Peyer's patch (tissue), 4 donors: ENCODE results near the gene MAPK6. TPM values are rescaled to one million over a fixed set of nuclear protein-coding genes. Genes with fewer than 3 reads are reported as not detected.

Source experiments
- DNase-seq, 3 donors: peaks; one replicate each; pipeline ENCODE4 v3.0.0-alpha.2; 2017 to 2019
- H3K27ac ChIP-seq, 4 donors: fragments of 200-600 bp; sonication (generic); one replicate each; pipeline ENCODE4 v1.5.1; 2016 to 2019
- H3K27me3 ChIP-seq, 2 donors: fragments of 200-600 bp; sonication (generic); one replicate each; pipeline ENCODE4 v1.5.1; 2019
- H3K36me3 ChIP-seq, 3 donors: fragments of 200-600 bp; sonication (generic); one replicate each; pipeline ENCODE4 v1.5.1; 2016 to 2019
- H3K4me1 ChIP-seq, 4 donors: fragments of 200-600 bp; sonication (generic); one replicate each; pipeline ENCODE4 v1.5.1; 2016 to 2019
- H3K4me3 ChIP-seq, 4 donors: fragments of 200-600 bp; sonication (generic); 1 replicate in 3 of 4; 2 replicates in 1 of 4; pipeline ENCODE4 v1.5.1; 2016 to 2019; ENCODE audit warnings: mild to moderate bottlenecking in 1 of 4
- H3K9me3 ChIP-seq, 4 donors: fragments of 200-600 bp; sonication (generic); one replicate each; pipeline ENCODE4 v1.5.1; 2016 to 2019; ENCODE audit warnings: mild to moderate bottlenecking in 1 of 4
- POLR2A ChIP-seq, 2 donors: fragments of 450-650 bp; IDR thresholded peaks; one replicate each; pipeline ENCODE4 v1.5.1; 2017; ENCODE audit warnings: antibody characterized with exemption in 2 of 2, mild to moderate bottlenecking in 2 of 2, moderate library complexity in 2 of 2
- total RNA-seq, 4 donors: library from RNA; depleted of rRNA; stranded (reverse); fragments of >200 nt; gene quantifications; one replicate each; pipeline ENCODE4 v1.1.0, GENCODE V29; 2016
- TF ChIP-seq, protein P1 (sequence below), 6 experiments: fragments of 450-650 bp in 4 of 6; fragments of 200-600 bp in 2 of 6; sonication (generic) in 1 of 6; IDR thresholded peaks; one replicate each; pipeline ENCODE4 v1.5.1; 2017 to 2019; ENCODE audit warnings: antibody characterized with exemption in 6 of 6, mild to moderate bottlenecking in 3 of 6, moderate library complexity in 1 of 6

MAPK6 gene
- total RNA-seq, 4 donors from 2014 or later = 41.3 to 112 (median 72.3) TPM

DNA sequence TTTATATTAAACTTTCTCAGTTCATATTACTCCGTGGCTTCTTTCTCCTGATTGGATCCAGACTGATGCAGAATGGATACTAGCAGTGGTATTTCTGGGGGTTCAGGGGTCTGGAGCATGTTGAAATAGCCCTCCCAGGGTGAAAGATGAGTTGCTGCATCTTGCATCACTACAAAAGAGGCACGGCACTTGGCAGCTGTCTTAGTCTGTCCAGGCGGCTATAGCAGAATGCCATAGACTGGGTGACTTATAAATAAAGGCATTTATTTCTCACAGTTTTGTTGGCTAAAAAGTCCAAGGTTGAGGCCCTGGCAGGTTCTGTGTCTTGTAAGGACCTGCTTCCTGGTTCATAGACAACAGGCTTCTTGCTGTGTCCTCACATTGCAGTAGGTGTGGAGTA, 94.2 kb downstream of the MAPK6 start:
- Histone ChIP-seq H3K4me3 (no peak overlapping the region), H3K4me1 (peaks cover 2 to 27% (median 9%) of the 10 kb centered on the region in 4 donors), H3K9me3 (no peaks in the 10 kb centered on the region), H3K27ac (no peak overlapping the region), H3K27me3 (no peaks in the 10 kb centered on the region), H3K36me3 (no peaks in the 10 kb centered on the region)
- TF ChIP-seq, protein P1, sequence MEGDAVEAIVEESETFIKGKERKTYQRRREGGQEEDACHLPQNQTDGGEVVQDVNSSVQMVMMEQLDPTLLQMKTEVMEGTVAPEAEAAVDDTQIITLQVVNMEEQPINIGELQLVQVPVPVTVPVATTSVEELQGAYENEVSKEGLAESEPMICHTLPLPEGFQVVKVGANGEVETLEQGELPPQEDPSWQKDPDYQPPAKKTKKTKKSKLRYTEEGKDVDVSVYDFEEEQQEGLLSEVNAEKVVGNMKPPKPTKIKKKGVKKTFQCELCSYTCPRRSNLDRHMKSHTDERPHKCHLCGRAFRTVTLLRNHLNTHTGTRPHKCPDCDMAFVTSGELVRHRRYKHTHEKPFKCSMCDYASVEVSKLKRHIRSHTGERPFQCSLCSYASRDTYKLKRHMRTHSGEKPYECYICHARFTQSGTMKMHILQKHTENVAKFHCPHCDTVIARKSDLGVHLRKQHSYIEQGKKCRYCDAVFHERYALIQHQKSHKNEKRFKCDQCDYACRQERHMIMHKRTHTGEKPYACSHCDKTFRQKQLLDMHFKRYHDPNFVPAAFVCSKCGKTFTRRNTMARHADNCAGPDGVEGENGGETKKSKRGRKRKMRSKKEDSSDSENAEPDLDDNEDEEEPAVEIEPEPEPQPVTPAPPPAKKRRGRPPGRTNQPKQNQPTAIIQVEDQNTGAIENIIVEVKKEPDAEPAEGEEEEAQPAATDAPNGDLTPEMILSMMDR (IDR thresholded peaks at IDR 0.05) = no peak
- TF ChIP-seq POLR2A (IDR thresholded peaks at IDR 0.05) = no peak
- no peak for DNase-seq

DNA sequence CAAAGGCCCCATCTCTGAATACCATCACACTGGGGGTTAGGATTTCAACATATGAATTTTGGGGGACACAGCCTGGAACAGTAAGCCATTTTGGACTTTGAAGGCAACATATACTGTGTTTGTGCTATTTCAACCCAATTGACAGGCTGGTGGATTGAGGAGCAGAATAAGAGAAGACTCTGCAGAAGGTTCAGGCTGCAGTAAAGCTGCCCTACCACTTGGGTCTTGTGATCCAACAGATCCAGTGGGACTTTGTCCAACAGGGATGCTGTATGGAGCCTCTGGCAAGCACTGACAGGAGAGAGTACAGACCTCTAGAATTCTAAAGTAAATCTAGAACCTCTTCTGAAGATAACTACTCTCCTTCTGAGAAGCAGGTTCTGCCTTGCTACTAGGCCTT, 94.7 kb downstream of the MAPK6 start:
- Histone ChIP-seq H3K4me1 (peaks cover 2 to 27% (median 9%) of the 10 kb centered on the region in 4 donors), H3K27ac (no peak overlapping the region), H3K27me3 (no peaks in the 10 kb centered on the region), H3K9me3 (no peaks in the 10 kb centered on the region), H3K4me3 (no peak overlapping the region), H3K36me3 (no peaks in the 10 kb centered on the region)
- no peak for DNase-seq
- TF ChIP-seq POLR2A (IDR thresholded peaks at IDR 0.05) = no peak
- TF ChIP-seq, protein P1 (IDR thresholded peaks at IDR 0.05) = peak in 3 of 6 experiments; percentile 26 to 31 (median 27)

DNA sequence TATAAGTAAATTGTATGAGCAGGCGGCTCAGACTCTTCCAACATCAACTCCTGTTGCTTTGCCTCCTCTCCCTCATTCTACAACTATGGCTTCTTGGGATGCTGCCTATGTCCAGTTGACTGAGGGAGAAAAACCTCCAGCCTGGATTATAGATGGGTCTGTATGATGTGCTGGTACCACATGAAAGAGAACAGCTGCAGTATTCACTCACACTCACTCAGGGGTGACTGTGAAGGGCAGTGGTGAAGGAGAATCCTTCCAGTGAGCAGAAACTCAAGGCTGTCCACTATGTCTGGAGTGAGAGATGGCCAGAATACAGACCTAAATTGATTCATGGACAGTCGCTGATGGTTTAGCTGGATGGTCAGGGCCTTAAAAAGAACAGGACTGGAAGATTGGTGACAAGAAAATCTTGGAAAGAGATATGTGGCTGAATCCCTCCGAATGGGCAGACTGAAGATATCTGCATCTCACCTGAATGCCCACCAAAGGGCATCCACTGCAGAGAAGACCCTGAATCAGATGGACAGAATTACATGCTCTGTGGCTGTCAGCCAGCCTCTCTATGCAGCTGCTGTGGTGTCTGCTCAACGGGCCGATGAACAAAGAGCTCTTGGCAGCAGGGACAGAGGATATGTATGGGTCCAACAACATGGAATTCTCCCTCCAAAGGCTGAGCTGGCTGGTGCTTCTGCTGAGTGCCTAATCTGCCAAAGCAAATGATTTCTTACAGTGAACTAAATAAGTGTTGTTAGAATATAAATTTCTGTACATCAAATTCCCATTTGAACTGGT, 95.4 kb downstream of the MAPK6 start:
- no peaks in the 10 kb centered on the region for H3K36me3 ChIP-seq
- peaks cover 2 to 27% (median 9%) of the 10 kb centered on the region in 4 donors for H3K4me1 ChIP-seq
- no peak for DNase-seq
- no peaks in the 10 kb centered on the region for H3K27me3 ChIP-seq
- TF ChIP-seq, protein P1 (IDR thresholded peaks at IDR 0.05) = no peak
- TF ChIP-seq POLR2A (IDR thresholded peaks at IDR 0.05) = no peak
- H3K9me3 ChIP-seq = no peaks in the 10 kb centered on the region
- no peak overlapping the region for H3K27ac ChIP-seq
- no peak overlapping the region for H3K4me3 ChIP-seq

DNA sequence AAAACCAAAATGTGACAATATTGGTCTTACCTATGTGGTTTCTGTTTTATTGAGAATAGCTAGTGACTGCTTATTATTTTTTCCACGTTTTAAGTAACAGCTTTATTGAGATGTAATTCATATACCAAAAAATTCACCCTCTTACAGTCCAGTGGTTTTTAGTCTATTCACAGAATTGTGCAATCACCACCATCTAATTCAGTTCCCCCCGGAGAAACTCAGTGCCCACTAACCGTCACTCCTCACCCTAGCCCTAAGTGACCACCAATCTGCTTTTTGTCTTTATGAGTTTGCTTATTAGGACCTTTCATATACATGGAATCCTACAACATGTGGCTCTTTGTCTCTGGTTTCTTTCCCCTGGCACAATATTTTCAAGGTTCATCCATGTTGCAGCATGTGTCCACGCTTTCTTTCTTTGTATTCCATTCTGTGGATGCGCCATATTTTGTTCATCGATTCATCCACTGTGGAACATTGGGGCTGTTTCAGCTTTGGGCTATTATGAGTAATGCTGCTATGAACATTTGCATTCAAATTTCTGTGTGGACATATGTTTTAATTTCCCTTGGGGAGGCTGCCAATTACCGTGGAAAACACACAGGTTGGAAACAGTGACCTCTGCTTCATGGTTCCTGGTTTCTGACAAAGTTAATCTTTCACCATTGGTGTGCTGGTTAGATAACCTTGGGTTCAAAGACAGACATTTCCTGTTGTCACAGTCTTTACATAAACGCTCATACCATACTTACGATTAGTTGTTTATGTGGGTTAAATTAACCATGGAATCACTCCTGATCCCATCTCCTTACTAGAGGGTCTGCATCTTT, 96.8 kb downstream of the MAPK6 start:
- H3K9me3 ChIP-seq = no peaks in the 10 kb centered on the region
- DNase-seq = no peak
- no peaks in the 10 kb centered on the region for H3K27me3 ChIP-seq
- H3K36me3 ChIP-seq = no peaks in the 10 kb centered on the region
- no peak for TF ChIP-seq POLR2A (IDR thresholded peaks at IDR 0.05)
- TF ChIP-seq, protein P1 (IDR thresholded peaks at IDR 0.05) = no peak
- peaks cover 2 to 27% (median 9%) of the 10 kb centered on the region in 4 donors for H3K4me1 ChIP-seq
- peak overlapping the region in 3 of 4 donors; percentile 1 to 67 (median 56) for H3K27ac ChIP-seq
- no peak overlapping the region for H3K4me3 ChIP-seq

Other genes with a start within 250 kb of the MAPK6 start
- gene TMOD3, start 189.6 kb upstream of the MAPK6 start, total RNA-seq = 10 to 100 TPM; 39.3 to 51.8 (median 42.0) TPM
- gene LEO1, start 47.4 kb upstream of the MAPK6 start, total RNA-seq = 10 to 100 TPM; 23.9 to 53.6 (median 27.3) TPM
- gene BCL2L10, start 93.6 kb downstream of the MAPK6 start, total RNA-seq = 1 to 10 TPM in 3 of 4 donors, not detected in 1; 5.1 to 9.6 (median 5.9) TPM
- 100 to 1,000 TPM in 1 of 4 donors, 1 to 10 TPM in 3; 6.1 to 120 (median 7.6) TPM for gene GNB5, start 172.2 kb downstream of the MAPK6 start, total RNA-seq